ENCODE measurements around the gene SAA1.

DNA sequence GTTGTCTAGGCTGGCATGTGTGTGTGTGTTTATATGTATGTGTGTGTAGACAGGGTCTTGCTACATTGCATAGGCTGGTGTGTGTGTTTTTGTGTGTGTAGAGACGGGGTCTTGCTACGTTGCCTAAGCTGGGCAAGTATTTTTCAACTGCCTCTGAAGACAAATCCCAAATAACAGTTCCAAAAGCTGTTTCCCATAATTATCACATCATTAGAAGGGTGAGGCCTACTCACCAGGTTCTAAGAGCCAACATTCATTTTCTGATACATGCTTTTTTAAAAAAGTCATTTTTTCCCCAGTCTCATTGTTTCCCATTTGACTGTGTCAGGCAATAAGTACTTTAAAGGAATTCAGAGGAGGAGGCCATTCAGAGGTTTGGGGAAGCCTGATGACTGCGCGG, 22.8 kb downstream of the SAA1 start:
- TF ChIP-seq, protein P1, sequence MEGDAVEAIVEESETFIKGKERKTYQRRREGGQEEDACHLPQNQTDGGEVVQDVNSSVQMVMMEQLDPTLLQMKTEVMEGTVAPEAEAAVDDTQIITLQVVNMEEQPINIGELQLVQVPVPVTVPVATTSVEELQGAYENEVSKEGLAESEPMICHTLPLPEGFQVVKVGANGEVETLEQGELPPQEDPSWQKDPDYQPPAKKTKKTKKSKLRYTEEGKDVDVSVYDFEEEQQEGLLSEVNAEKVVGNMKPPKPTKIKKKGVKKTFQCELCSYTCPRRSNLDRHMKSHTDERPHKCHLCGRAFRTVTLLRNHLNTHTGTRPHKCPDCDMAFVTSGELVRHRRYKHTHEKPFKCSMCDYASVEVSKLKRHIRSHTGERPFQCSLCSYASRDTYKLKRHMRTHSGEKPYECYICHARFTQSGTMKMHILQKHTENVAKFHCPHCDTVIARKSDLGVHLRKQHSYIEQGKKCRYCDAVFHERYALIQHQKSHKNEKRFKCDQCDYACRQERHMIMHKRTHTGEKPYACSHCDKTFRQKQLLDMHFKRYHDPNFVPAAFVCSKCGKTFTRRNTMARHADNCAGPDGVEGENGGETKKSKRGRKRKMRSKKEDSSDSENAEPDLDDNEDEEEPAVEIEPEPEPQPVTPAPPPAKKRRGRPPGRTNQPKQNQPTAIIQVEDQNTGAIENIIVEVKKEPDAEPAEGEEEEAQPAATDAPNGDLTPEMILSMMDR (conservative IDR thresholded peaks at IDR 0.05; ENCODE audit: low read length): no peak
- no peak for TF ChIP-seq EZH2phosphoT487 (IDR thresholded peaks at IDR 0.05; ENCODE audit: borderline replicate concordance, low read depth, low read length)
